Ascending aorta (tissue), 2 donors: Measurements from ENCODE around the gene ANKHD1. TPM values are rescaled to one million over a fixed set of nuclear protein-coding genes. Genes with fewer than 3 reads are reported as not detected.
A peak's percentile ranks its signal among the peaks of the same experiment; 100 is the strongest.

Experiments used
- DNase-seq, 2 donors: peaks; one replicate each; pipeline ENCODE4 v3.0.0-alpha.2; 2019; ENCODE audit warnings: low spot score in 2 of 2
- H3K27ac ChIP-seq, 2 donors: fragments of 200-600 bp; sonication (generic); one replicate each; pipeline ENCODE4 v1.5.1; 2016 to 2017; ENCODE audit warnings: mild to moderate bottlenecking in 1 of 2
- H3K27me3 ChIP-seq: fragments of 200-600 bp; sonication (generic); one replicate; pipeline ENCODE4 v1.5.1; 2017
- H3K36me3 ChIP-seq, 2 donors: fragments of 200-600 bp; sonication (generic); one replicate each; pipeline ENCODE4 v1.5.1; 2016
- H3K4me1 ChIP-seq, 2 donors: fragments of 200-600 bp; sonication (generic); one replicate each; pipeline ENCODE4 v1.5.1; 2016 to 2017; ENCODE audit warnings: mild to moderate bottlenecking in 1 of 2
- H3K4me3 ChIP-seq, 2 donors: fragments of 200-600 bp; sonication (generic); one replicate each; pipeline ENCODE4 v1.5.1; 2016 to 2017; ENCODE audit warnings: mild to moderate bottlenecking in 1 of 2
- H3K9me3 ChIP-seq, 2 donors: fragments of 200-600 bp; sonication (generic); one replicate each; pipeline ENCODE4 v1.5.1; 2016
- CTCF ChIP-seq, 3 experiments: fragments of 200-600 bp in 2 of 3; fragments of 450-650 bp in 1 of 3; sonication (generic) in 2 of 3; IDR thresholded peaks; one replicate each; pipeline ENCODE4 v1.5.1; 2016 to 2019; ENCODE audit warnings: antibody characterized with exemption in 3 of 3, mild to moderate bottlenecking in 1 of 3, moderate library complexity in 1 of 3
- intact Hi-C: fragments of 100-400 bp; cut with DNase I; formaldehyde crosslinking; loops from one replicate; pipeline ENCODE4 v1.15.1; 2023
- total RNA-seq: library from RNA; depleted of rRNA; stranded (reverse); fragments of >200 nt; gene quantifications from one replicate; pipeline ENCODE4 v1.1.0, GENCODE V29; 2016

Gene ANKHD1
- total RNA-seq, 1 donor from 2014 or later = 73.4 TPM

DNA sequence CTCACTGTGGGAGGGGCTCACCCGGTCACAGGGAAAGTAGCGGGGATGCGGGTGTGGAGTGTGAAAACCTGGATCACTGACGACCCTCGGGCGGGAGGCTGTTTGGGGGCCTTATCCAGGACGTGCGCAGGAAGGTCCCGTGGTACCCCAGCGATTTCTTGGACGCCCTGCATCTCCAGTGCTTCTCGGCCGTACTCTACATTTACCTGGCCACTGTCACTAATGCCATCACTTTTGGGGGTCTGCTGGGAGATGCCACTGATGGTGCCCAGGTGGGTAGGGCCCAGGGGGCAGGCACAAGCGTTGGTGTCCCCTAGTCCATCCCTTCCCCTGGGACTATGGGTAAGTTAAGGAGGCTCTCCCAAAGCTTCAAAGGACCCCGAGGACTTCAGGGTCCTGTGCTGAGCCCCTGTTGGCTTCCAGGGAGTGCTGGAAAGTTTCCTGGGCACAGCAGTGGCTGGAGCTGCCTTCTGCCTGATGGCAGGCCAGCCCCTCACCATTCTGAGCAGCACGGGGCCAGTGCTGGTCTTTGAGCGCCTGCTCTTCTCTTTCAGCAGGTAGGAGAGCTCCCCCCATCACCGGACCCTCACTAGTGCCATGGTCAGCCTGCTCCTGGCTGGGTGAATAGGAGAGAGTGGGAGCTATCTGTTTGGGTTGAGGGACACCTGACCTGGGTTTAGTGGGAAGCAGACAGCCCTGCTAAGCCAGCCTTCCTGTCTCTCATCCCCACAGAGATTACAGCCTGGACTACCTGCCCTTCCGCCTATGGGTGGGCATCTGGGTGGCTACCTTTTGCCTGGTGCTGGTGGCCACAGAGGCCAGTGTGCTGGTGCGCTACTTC lies 37.8 kb upstream of the ANKHD1 start:
- H3K36me3 ChIP-seq = no peaks in the 10 kb centered on the region
- TF ChIP-seq CTCF (IDR thresholded peaks at IDR 0.05) = no peak
- no peak overlapping the region for H3K27ac ChIP-seq
- intact Hi-C loops = no loop called here
- peak overlapping the region; percentile 14 to 54 for H3K4me3 ChIP-seq
- peaks cover 0 to 3% of the 10 kb centered on the region in 2 donors for H3K4me1 ChIP-seq
- no peaks in the 10 kb centered on the region for H3K9me3 ChIP-seq
- no peaks in the 10 kb centered on the region for H3K27me3 ChIP-seq
- peak in 1 of 2 donors; percentile 61 for DNase-seq

DNA sequence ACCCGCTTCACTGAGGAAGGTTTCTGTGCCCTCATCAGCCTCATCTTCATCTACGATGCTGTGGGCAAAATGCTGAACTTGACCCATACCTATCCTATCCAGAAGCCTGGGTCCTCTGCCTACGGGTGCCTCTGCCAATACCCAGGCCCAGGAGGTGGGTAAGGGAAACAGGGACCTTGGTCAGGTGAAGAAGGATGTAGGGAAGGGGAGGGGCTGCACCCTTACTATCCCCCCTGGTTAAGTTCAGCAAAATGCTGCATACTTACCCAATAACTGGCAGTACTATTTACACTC lies 37.2 kb upstream of the ANKHD1 start:
- no peak overlapping the region for H3K4me3 ChIP-seq
- intact Hi-C loops = no loop called here
- H3K4me1 ChIP-seq = peaks cover 0 to 3% of the 10 kb centered on the region in 2 donors
- H3K27ac ChIP-seq = no peak overlapping the region
- no peak for TF ChIP-seq CTCF (IDR thresholded peaks at IDR 0.05)
- H3K36me3 ChIP-seq = no peaks in the 10 kb centered on the region
- H3K27me3 ChIP-seq = no peaks in the 10 kb centered on the region
- DNase-seq = no peak
- H3K9me3 ChIP-seq = no peaks in the 10 kb centered on the region

GRCh38 chr5:140365282-140365681 lies 36.4 kb upstream of the ANKHD1 start:
- no peak for DNase-seq
- intact Hi-C loops = no loop called here
- Histone ChIP-seq H3K4me1 (peaks cover 0 to 3% of the 10 kb centered on the region in 2 donors), H3K9me3 (no peaks in the 10 kb centered on the region), H3K27me3 (no peaks in the 10 kb centered on the region), H3K4me3 (no peak overlapping the region), H3K36me3 (no peaks in the 10 kb centered on the region), H3K27ac (no peak overlapping the region)
- TF ChIP-seq CTCF (IDR thresholded peaks at IDR 0.05) = no peak

DNA sequence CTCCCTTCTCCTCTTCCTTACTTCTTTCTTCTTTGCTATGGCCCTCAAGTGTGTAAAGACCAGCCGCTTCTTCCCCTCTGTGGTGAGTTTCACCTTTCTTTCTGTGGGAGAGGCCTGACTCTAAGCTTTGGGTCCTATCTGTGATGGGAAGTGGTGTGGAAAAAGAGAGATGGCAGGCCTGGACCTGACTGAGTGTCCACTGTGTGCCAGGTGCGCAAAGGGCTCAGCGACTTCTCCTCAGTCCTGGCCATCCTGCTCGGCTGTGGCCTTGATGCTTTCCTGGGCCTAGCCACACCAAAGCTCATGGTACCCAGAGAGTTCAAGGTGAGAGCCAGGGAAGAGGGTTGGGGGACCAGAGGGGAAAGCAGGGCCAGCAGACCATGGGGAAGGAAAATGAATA lies 35.7 kb upstream of the ANKHD1 start:
- H3K4me1 ChIP-seq = peaks cover 0 to 3% of the 10 kb centered on the region in 2 donors
- no peak overlapping the region for H3K27ac ChIP-seq
- no peak overlapping the region for H3K4me3 ChIP-seq
- intact Hi-C loops = no loop called here
- H3K27me3 ChIP-seq = no peaks in the 10 kb centered on the region
- no peaks in the 10 kb centered on the region for H3K9me3 ChIP-seq
- no peak for DNase-seq
- TF ChIP-seq CTCF (IDR thresholded peaks at IDR 0.05) = no peak
- H3K36me3 ChIP-seq = no peaks in the 10 kb centered on the region

DNA sequence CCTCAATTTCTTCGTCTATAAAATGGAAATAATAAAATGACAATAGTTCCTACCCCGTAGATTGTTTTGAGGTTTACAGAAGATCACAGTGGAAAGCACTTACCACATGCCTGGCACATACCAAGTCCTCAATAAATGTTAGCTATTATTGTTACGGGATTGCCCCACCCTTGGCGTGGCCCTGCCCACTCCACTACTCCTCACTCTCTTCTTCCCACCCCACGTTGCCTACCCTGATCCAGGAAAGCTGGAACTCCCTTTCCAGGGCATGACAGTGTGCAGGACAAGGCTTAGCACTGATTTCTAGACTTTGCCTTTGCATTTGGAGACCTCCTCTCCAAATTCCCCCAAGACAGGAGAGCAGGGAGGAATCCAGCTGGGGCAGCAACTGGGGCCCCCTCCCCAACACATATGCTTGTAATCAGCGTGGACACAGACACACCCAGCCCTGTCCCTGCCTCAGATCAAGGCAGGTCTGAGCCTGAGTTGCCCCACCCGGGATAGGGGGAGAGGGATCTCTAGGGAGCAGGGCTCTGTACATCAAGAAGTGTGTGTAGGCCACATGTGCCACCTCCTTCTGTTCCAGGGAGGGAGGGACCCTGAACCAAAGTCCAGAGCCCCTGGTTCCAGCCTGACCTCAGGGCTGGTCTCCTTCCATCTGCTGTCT lies 34.9 kb upstream of the ANKHD1 start:
- TF ChIP-seq CTCF (IDR thresholded peaks at IDR 0.05) = no peak
- Histone ChIP-seq H3K4me1 (peaks cover 0 to 3% of the 10 kb centered on the region in 2 donors), H3K36me3 (no peaks in the 10 kb centered on the region), H3K27me3 (no peaks in the 10 kb centered on the region), H3K4me3 (no peak overlapping the region), H3K9me3 (no peaks in the 10 kb centered on the region), H3K27ac (no peak overlapping the region)
- intact Hi-C loops = no loop called here
- no peak for DNase-seq
